Thoracic aorta (tissue), 2 donors: ENCODE data around the gene ADAMTSL1. TPM values are rescaled to one million over a fixed set of nuclear protein-coding genes. Genes with fewer than 3 reads are reported as not detected.

Experiments used
- ATAC-seq: fragments of 150-250 bp; one replicate; pipeline ENCODE4 v1.8.0; 2017; ENCODE audit warnings: low read depth; ENCODE audit not compliant: insufficient number of reproducible peaks, low FRiP score
- DNase-seq: peaks from one replicate; pipeline ENCODE4 v3.0.0-alpha.2; 2020; ENCODE audit warnings: low spot score
- H3K27ac ChIP-seq, 2 donors: fragments of 200-600 bp; sonication (generic); 1 replicate in 1 of 2; 2 replicates in 1 of 2; pipeline ENCODE4 v1.5.1; 2016; ENCODE audit warnings: mild to moderate bottlenecking in 2 of 2, moderate library complexity in 2 of 2
- H3K27me3 ChIP-seq: fragments of 200-600 bp; sonication (generic); replicated peaks from 2 replicates; pipeline ENCODE4 v1.6.0; 2016; ENCODE audit warnings: mild to moderate bottlenecking; ENCODE audit not compliant: insufficient read depth
- H3K36me3 ChIP-seq: fragments of 200-600 bp; sonication (generic); one replicate; pipeline ENCODE4 v1.5.1; 2016
- H3K4me1 ChIP-seq, 2 donors: fragments of 200-600 bp; sonication (generic); 1 replicate in 1 of 2; 2 replicates in 1 of 2; pipeline versions ENCODE4 v1.5.1 to v1.6.0; 2016; ENCODE audit warnings: low read depth in 2 of 2, mild to moderate bottlenecking in 1 of 2; ENCODE audit not compliant: control insufficient read depth in 1 of 2
- H3K4me3 ChIP-seq: fragments of 200-600 bp; sonication (generic); 2 replicates; pipeline ENCODE4 v1.5.1; 2016; ENCODE audit warnings: mild to moderate bottlenecking
- H3K9me3 ChIP-seq: fragments of 200-600 bp; sonication (generic); 2 replicates; pipeline ENCODE4 v1.5.1; 2016
- CTCF ChIP-seq: fragments of 200-600 bp; sonication (generic); IDR thresholded peaks from one replicate; pipeline ENCODE4 v1.5.1; 2019; ENCODE audit warnings: antibody characterized with exemption
- total RNA-seq, 2 donors: library from RNA; depleted of rRNA; stranded (reverse); fragments of >200 nt; gene quantifications; one replicate each; pipeline versions ENCODE4 v1.1.0 to v1.2.3, GENCODE V29; 2016

The ADAMTSL1 gene
- total RNA-seq, 2 donors from 2014 or later = 61.4 to 75.5 TPM

GRCh38 chr9:18739641-18740318 lies 265.8 kb downstream of the ADAMTSL1 start:
- TF ChIP-seq CTCF = no peak
- ATAC-seq = no peak

DNA sequence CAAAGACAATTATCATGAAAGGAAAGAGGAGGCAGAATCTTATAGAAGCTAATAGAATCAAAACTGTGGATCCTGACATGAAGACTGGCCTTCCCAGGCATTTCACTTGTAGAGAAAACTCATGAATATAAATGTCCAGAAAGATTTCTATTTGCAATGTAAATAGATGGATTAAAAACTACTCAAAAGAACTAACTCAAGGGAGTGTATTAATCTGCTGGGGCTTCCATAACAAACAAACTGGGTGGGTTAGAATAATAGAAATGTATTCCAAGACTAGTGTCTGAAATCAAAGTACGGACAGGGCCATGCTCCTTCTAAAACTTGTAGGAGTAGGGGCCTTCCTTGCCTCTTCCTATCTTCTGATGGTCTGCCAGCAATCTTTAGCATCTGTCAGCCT lies 267.4 kb downstream of the ADAMTSL1 start:
- Histone ChIP-seq H3K27me3 (no peaks in the 10 kb centered on the region), H3K27ac (no peak overlapping the region), H3K9me3 (no peaks in the 10 kb centered on the region), H3K4me1 (no peaks in the 10 kb centered on the region), H3K36me3 (no peaks in the 10 kb centered on the region), H3K4me3 (no peak overlapping the region)
- TF ChIP-seq CTCF = no peak
- DNase-seq = no peak
- no peak for ATAC-seq

More at GRCh38 chr9:18739641-18740318, 265.8 kb downstream of the ADAMTSL1 start:
- no peaks in the 10 kb centered on the region for H3K36me3 ChIP-seq
- no peak overlapping the region for H3K27ac ChIP-seq
- no peaks in the 10 kb centered on the region for H3K27me3 ChIP-seq
- no peaks in the 10 kb centered on the region for H3K9me3 ChIP-seq
- no peak overlapping the region for H3K4me3 ChIP-seq
- DNase-seq = no peak
- H3K4me1 ChIP-seq = no peaks in the 10 kb centered on the region

DNA sequence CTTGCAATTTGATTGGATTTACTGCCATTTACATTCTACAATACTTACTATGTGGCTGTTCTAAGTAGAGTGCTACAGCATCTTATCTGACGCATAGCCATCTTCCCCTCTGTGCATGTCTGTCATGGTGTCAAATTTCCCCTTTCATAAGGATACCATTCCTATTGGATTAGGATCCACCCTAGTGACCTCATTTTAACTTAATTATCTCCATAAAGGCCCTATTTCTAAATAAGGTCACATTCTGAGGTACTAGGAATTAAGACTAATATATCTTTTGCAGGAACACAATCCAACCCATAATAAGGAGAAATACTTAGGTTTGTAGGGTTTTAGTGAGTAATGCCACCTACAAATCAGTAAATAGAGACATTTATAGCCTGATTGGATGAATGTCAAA lies 268.0 kb downstream of the ADAMTSL1 start:
- Histone ChIP-seq H3K4me1 (peaks cover 0 to under 1% of the 10 kb centered on the region in 2 donors), H3K27me3 (no peaks in the 10 kb centered on the region), H3K4me3 (no peak overlapping the region), H3K36me3 (no peaks in the 10 kb centered on the region), H3K27ac (no peak overlapping the region), H3K9me3 (no peaks in the 10 kb centered on the region)
- TF ChIP-seq CTCF = no peak
- DNase-seq (no peak), ATAC-seq (no peak)

DNA sequence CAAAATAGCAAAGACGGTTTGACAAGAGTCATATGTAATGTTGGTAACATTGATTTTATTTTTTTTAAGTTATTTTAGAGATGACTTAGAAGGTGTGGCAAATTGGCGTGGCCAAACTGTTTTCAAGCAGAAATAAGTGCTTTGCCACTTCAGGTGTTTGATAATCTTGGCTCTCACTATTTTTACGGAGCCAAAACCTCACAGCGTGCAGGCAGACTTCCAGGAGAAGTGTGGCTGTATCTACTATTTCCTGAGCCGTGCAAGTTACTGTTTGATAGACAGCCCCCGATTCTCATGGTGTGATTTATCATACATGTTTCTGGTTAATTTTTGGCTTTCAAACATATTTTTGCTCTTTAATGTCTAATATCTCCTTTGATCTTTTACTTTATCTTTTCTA lies 269.5 kb downstream of the ADAMTSL1 start:
- Histone ChIP-seq H3K4me3 (no peak overlapping the region), H3K36me3 (no peaks in the 10 kb centered on the region), H3K4me1 (peaks cover 0 to 7% of the 10 kb centered on the region in 2 donors), H3K27me3 (no peaks in the 10 kb centered on the region), H3K27ac (no peak overlapping the region), H3K9me3 (no peaks in the 10 kb centered on the region)
- DNase-seq (no peak), ATAC-seq (no peak)
- no peak for TF ChIP-seq CTCF

DNA sequence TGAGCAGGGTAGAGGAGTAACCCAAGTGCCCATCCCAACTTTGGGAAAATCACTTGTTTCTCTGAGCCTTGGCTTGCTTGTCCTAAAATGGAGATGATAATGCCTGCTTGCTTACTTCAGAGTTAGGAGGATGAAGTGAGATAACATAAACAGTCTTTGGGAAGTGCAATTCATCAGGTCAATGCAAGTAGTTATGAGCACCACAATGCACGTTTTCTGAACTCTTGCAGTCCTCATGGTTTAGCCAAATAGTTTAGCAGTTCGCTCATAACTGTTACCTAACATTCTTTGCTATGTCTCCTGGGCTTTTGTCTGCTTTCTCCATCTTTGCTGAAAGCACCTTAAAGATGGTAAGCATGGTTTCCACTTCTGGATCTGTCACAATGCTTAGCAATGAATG lies 270.0 kb downstream of the ADAMTSL1 start:
- no peak for TF ChIP-seq CTCF
- Histone ChIP-seq H3K9me3 (no peaks in the 10 kb centered on the region), H3K4me3 (no peak overlapping the region), H3K4me1 (peaks cover 0 to 7% of the 10 kb centered on the region in 2 donors), H3K27me3 (no peaks in the 10 kb centered on the region), H3K27ac (no peak overlapping the region), H3K36me3 (no peaks in the 10 kb centered on the region)
- ATAC-seq (no peak), DNase-seq (no peak)
